OCI-LY1 (cell line): ENCODE data around the gene STX8.

Experiments used
- CTCF ChIP-seq: fragments of 200-600 bp; sonication (generic), shearing (Covaris generic); IDR thresholded peaks from 2 replicates; pipeline ENCODE4 v1.5.1; 2017; ENCODE audit warnings: mild to moderate bottlenecking, antibody characterized with exemption, low read length, moderate library complexity, mixed read lengths
- EZH2 ChIP-seq: fragments of 200-600 bp; sonication (generic), shearing (Covaris generic); IDR thresholded peaks from 2 replicates; pipeline ENCODE4 v1.8.0; 2017; ENCODE audit warnings: borderline replicate concordance, mixed run types, mild to moderate bottlenecking, antibody characterized with exemption, low read length, moderate library complexity, mixed read lengths

- TF ChIP-seq CTCF (no peak), EZH2 (no peak)
Observed at GRCh38 chr17:9408868-9409829, 166.5 kb downstream of the STX8 start.
